A673 (cell line): ENCODE data around the gene FUT2.

Source experiments
- EZH2 ChIP-seq: fragments of 200-600 bp; sonication (generic); IDR thresholded peaks from 2 replicates; pipeline ENCODE4 v1.6.1; 2017; ENCODE audit warnings: borderline replicate concordance, low read depth, mild to moderate bottlenecking, mixed read lengths, antibody characterized with exemption, low read length; ENCODE audit not compliant: poor library complexity, severe bottlenecking
- TF ChIP-seq, protein P1 (sequence below): fragments of 300-800, 200-600 bp; sonication (generic); conservative IDR thresholded peaks from 2 replicates; pipeline ENCODE4 v1.5.1; 2017; ENCODE audit warnings: low read depth, mild to moderate bottlenecking, antibody characterized with exemption, low read length, moderate library complexity, mixed read lengths

DNA sequence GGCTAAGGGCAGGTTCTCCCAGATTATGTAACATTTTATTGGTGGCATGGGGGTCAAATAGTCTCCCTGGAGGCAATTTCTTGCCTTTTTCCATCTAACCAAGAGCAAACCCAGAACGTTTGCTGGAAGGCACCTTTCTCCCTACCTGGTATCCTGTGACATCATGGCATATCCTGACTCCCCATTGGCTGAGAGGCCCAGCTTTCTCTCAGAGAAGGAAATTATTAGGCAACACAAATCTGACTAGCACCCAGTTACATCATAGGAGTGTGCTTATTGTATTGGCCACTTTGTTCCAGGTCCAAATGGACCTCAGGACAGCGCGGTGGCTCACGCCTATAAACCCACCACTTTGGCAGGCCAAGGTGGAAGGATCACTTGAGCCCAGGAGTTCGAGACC is 36.0 kb upstream of the FUT2 start:
- TF ChIP-seq, protein P1, sequence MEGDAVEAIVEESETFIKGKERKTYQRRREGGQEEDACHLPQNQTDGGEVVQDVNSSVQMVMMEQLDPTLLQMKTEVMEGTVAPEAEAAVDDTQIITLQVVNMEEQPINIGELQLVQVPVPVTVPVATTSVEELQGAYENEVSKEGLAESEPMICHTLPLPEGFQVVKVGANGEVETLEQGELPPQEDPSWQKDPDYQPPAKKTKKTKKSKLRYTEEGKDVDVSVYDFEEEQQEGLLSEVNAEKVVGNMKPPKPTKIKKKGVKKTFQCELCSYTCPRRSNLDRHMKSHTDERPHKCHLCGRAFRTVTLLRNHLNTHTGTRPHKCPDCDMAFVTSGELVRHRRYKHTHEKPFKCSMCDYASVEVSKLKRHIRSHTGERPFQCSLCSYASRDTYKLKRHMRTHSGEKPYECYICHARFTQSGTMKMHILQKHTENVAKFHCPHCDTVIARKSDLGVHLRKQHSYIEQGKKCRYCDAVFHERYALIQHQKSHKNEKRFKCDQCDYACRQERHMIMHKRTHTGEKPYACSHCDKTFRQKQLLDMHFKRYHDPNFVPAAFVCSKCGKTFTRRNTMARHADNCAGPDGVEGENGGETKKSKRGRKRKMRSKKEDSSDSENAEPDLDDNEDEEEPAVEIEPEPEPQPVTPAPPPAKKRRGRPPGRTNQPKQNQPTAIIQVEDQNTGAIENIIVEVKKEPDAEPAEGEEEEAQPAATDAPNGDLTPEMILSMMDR = no peak
- no peak for TF ChIP-seq EZH2
